Limb (tissue), 2 donors: ENCODE measurements around the gene MLYCD.

ENCODE experiments used
- DNase-seq, 2 donors: peaks; one replicate each; pipeline ENCODE4 v3.0.0-alpha.2; 2016; ENCODE audit errors: extremely low spot score in 2 of 2

The MLYCD gene

GRCh38 chr16:83968891-83969649, 70.2 kb downstream of the MLYCD start:
- no peak for DNase-seq

- no peak for DNase-seq
These were observed 71.0 kb downstream of the MLYCD start for GRCh38 chr16:83969771-83970429.

- DNase-seq, result no peak
These were observed 71.5 kb downstream of the MLYCD start for GRCh38 chr16:83970430-83970815.

- DNase-seq, result no peak
These were observed 72.5 kb downstream of the MLYCD start for GRCh38 chr16:83971165-83972130.

- no peak for DNase-seq
These were observed 73.5 kb downstream of the MLYCD start for GRCh38 chr16:83972256-83973008.

- DNase-seq, result no peak
These were observed 74.2 kb downstream of the MLYCD start for GRCh38 chr16:83973077-83973476.

GRCh38 chr16:83973581-83974385, 74.9 kb downstream of the MLYCD start:
- DNase-seq, result no peak

GRCh38 chr16:83974475-83974874, 75.6 kb downstream of the MLYCD start:
- DNase-seq, result no peak

- no peak for DNase-seq
These were observed 76.8 kb downstream of the MLYCD start for GRCh38 chr16:83975590-83976260.
